Lung (tissue), 12 donors: ENCODE results near the gene IRGQ. TPM values are rescaled to one million over a fixed set of nuclear protein-coding genes. Genes with fewer than 3 reads are reported as not detected.
A peak's percentile ranks its signal among the peaks of the same experiment; 100 is the strongest.

Experiments used
- ATAC-seq: fragments of 200-7000 bp; cut with Tn5 transposase; one replicate; pipeline ENCODE4 v1.9.1; 2020; ENCODE audit warnings: moderate number of reproducible peaks; ENCODE audit not compliant: insufficient read depth, low FRiP score
- DNase-seq, 3 donors: peaks; one replicate each; pipeline ENCODE4 v3.0.0-alpha.2; 2013 to 2017
- H3K27ac ChIP-seq, 2 donors: one replicate each; pipeline ENCODE4 v1.5.1; 2013; ENCODE audit warnings: mild to moderate bottlenecking in 2 of 2, moderate library complexity in 2 of 2, control low read depth in 1 of 2, inconsistent platforms in 1 of 2, low read depth in 1 of 2, low read length in 1 of 2
- H3K27me3 ChIP-seq, 3 donors: one replicate each; pipeline ENCODE4 v1.5.1; 2013; ENCODE audit warnings: low read length in 2 of 3; ENCODE audit not compliant: control insufficient read depth in 3 of 3, insufficient read depth in 3 of 3
- H3K36me3 ChIP-seq, 4 donors: one replicate each; pipeline ENCODE4 v1.5.1; 2013; ENCODE audit warnings: low read length in 4 of 4, mild to moderate bottlenecking in 1 of 4, moderate library complexity in 1 of 4; ENCODE audit not compliant: control insufficient read depth in 4 of 4, insufficient read depth in 4 of 4
- H3K4me1 ChIP-seq, 5 donors: one replicate each; pipeline ENCODE4 v1.5.1; 2013; ENCODE audit warnings: low read length in 5 of 5, mild to moderate bottlenecking in 2 of 5, moderate library complexity in 1 of 5; ENCODE audit not compliant: control insufficient read depth in 5 of 5, insufficient read depth in 5 of 5
- H3K4me3 ChIP-seq: one replicate; pipeline ENCODE4 v1.5.1; 2013; ENCODE audit warnings: mild to moderate bottlenecking, control low read depth, moderate library complexity
- H3K9ac ChIP-seq, 2 donors: one replicate each; pipeline ENCODE4 v1.5.1; 2013; ENCODE audit warnings: low read length in 2 of 2, control low read depth in 1 of 2; ENCODE audit not compliant: insufficient read depth in 1 of 2
- H3K9me3 ChIP-seq, 4 donors: one replicate each; pipeline ENCODE4 v1.5.1; 2013; ENCODE audit warnings: low read length in 3 of 4, mild to moderate bottlenecking in 1 of 4, moderate library complexity in 1 of 4; ENCODE audit not compliant: control insufficient read depth in 4 of 4, insufficient read depth in 3 of 4
- WGBS, 2 donors: extraction: QIAGEN DNeasy Blood & Tissue Kit; methylation state at CpG; one replicate each; pipeline ENCODE4 v1.1.7; 2013; 5-methylcytosine and 5-hydroxymethylcytosine counted together
- polyA plus RNA-seq, 2 donors: library from polyadenylated mRNA; stranded (reverse); fragments of 200-250 nt; gene quantifications; one replicate each; pipeline ENCODE4 v1.2.1, GENCODE V29; 2013
- total RNA-seq, 2 donors: library from RNA; depleted of rRNA in 1 of 2; stranded (reverse); fragments of >200 nt in 1 of 2; gene quantifications; one replicate each; pipeline ENCODE4 v1.2.1, GENCODE V29; 2014 to 2021
- TF ChIP-seq, protein P1 (sequence below): IDR thresholded peaks from 2 replicates; pipeline ENCODE4 v1.5.1; 2012; ENCODE audit warnings: mild to moderate bottlenecking; ENCODE audit errors: control extremely low read depth, extremely low read depth
- donor health status: control.
- donor health status: control.
- donor health status: Bipolar disorder and iron deficiency.
- donor health status: healthy.
- donor health status: DM: yes; HTN: yes; CAD: no.

The IRGQ gene
- total and polyA plus RNA-seq, 4 donors, result 3.8 to 28.3 (median 15.6) TPM

DNA sequence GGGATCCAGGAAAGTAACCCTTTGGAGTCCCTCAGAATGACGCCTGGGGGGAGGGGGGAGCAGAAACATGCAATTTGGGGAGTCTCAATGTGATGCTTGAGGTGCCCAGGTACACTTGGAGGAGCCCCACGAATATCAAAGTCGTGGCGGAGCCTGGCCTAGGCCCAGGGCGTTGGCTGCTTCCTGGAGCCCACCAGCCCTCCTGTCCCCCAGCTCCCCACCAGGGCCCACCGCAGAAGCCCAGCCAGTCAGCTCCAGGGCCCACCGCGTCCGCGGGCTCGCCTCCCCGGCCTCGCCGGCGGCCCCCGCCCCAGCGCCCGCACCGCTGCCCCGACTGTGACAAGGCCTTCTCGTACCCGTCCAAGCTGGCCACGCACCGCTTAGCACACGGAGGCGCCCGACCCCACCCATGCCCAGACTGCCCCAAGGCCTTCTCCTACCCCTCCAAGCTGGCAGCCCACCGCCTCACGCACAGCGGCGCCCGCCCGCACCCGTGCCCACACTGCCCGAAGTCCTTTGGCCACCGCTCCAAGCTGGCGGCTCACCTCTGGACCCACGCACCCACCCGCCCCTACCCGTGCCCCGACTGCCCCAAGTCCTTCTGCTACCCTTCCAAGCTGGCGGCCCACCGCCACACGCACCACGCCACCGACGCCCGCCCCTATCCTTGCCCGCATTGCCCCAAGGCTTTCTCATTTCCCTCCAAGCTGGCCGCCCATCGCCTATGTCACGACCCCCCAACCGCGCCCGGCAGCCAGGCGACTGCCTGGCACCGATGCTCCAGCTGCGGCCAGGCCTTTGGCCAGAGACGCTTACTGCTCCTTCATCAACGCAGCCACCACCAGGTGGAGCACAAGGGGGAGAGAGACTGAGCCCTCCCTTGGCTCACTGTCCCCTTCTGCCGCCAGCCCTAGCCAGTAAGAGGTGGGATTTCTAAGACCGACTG is 60.8 kb downstream of the IRGQ start:
- Histone ChIP-seq H3K4me1 (peaks cover 0 to 24% (median 0%) of the 10 kb centered on the region in 5 donors), H3K27ac (peak overlapping the region in 1 of 2 donors; percentile 18), H3K27me3 (no peaks in the 10 kb centered on the region), H3K9ac (peak overlapping the region in 1 of 2 donors; percentile 47), H3K9me3 (peaks cover 0 to 4% (median 0%) of the 10 kb centered on the region in 4 donors), H3K4me3 (no peak overlapping the region), H3K36me3 (peaks cover 3 to 20% (median 9%) of the 10 kb centered on the region in 4 donors)
- no peak for ATAC-seq
- WGBS, 2 donors, result 69 to 71% methylated on average over 56 to 62 of the region's 62 CpGs
- TF ChIP-seq, protein P1, sequence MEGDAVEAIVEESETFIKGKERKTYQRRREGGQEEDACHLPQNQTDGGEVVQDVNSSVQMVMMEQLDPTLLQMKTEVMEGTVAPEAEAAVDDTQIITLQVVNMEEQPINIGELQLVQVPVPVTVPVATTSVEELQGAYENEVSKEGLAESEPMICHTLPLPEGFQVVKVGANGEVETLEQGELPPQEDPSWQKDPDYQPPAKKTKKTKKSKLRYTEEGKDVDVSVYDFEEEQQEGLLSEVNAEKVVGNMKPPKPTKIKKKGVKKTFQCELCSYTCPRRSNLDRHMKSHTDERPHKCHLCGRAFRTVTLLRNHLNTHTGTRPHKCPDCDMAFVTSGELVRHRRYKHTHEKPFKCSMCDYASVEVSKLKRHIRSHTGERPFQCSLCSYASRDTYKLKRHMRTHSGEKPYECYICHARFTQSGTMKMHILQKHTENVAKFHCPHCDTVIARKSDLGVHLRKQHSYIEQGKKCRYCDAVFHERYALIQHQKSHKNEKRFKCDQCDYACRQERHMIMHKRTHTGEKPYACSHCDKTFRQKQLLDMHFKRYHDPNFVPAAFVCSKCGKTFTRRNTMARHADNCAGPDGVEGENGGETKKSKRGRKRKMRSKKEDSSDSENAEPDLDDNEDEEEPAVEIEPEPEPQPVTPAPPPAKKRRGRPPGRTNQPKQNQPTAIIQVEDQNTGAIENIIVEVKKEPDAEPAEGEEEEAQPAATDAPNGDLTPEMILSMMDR, result peak; percentile 44
- peak; percentile 81 to 85 (median 81) for DNase-seq

Other genes starting within 250 kb of the IRGQ start
- 10 to 100 TPM; 13.7 to 25.1 TPM for gene CD177, start 242.4 kb downstream of the IRGQ start, total RNA-seq
- gene CD177, start 242.4 kb downstream of the IRGQ start, polyA plus RNA-seq, result 10 to 100 TPM in 1 of 2 donors, 1 to 10 TPM in 1; 1.0 to 57.8 TPM
- not detected for gene TEX101, start 181.2 kb downstream of the IRGQ start, total RNA-seq
- not detected for gene TEX101, start 181.2 kb downstream of the IRGQ start, polyA plus RNA-seq
- gene LYPD3, start 130.5 kb downstream of the IRGQ start, total RNA-seq, result under 1 TPM; 0.28 to 0.89 TPM
- gene LYPD3, start 130.5 kb downstream of the IRGQ start, polyA plus RNA-seq, result 1 to 10 TPM; 1.0 to 1.7 TPM
- gene PHLDB3, start 91.4 kb downstream of the IRGQ start, total RNA-seq, result 10 to 100 TPM in 1 of 2 donors, 1 to 10 TPM in 1; 9.8 to 23.4 TPM
- gene PHLDB3, start 91.4 kb downstream of the IRGQ start, polyA plus RNA-seq, result 1 to 10 TPM; 5.8 to 6.0 TPM
- gene ETHE1, start 68.9 kb downstream of the IRGQ start, total RNA-seq, result 10 to 100 TPM; 15.0 to 49.3 TPM
- 10 to 100 TPM; 25.7 to 76.9 TPM for gene ETHE1, start 68.9 kb downstream of the IRGQ start, polyA plus RNA-seq
- gene ZNF575, start 62.9 kb downstream of the IRGQ start, total RNA-seq, result 1 to 10 TPM in 1 of 2 donors, under 1 TPM in 1; 0.65 to 2.3 TPM
- under 1 TPM; 0.48 to 0.65 TPM for gene ZNF575, start 62.9 kb downstream of the IRGQ start, polyA plus RNA-seq
- 10 to 100 TPM; 26.5 to 32.2 TPM for gene XRCC1, start 20.6 kb downstream of the IRGQ start, total RNA-seq
- gene XRCC1, start 20.6 kb downstream of the IRGQ start, polyA plus RNA-seq, result 10 to 100 TPM; 15.4 to 22.4 TPM
- gene PINLYP, start 20.3 kb downstream of the IRGQ start, total RNA-seq, result 1 to 10 TPM; 6.1 to 8.9 TPM
- gene PINLYP, start 20.3 kb downstream of the IRGQ start, polyA plus RNA-seq, result 10 to 100 TPM in 1 of 2 donors, 1 to 10 TPM in 1; 7.9 to 14.2 TPM
- gene ZNF576, start 461 bp upstream of the IRGQ start, total RNA-seq, result 10 to 100 TPM in 1 of 2 donors, 1 to 10 TPM in 1; 5.8 to 14.8 TPM
- 10 to 100 TPM in 1 of 2 donors, 1 to 10 TPM in 1; 9.8 to 17.2 TPM for gene ZNF576, start 461 bp upstream of the IRGQ start, polyA plus RNA-seq
- under 1 TPM in 1 of 2 donors, not detected in 1; 0.31 TPM for gene SRRM5, start 16.0 kb upstream of the IRGQ start, total RNA-seq
- gene SRRM5, start 16.0 kb upstream of the IRGQ start, polyA plus RNA-seq, result under 1 TPM; 0.22 to 0.49 TPM
- 10 to 100 TPM; 42.6 to 49.9 TPM for gene ZNF428, start 23.5 kb upstream of the IRGQ start, total RNA-seq
- 10 to 100 TPM; 27.9 to 95.3 TPM for gene ZNF428, start 23.5 kb upstream of the IRGQ start, polyA plus RNA-seq
- gene CADM4, start 43.7 kb upstream of the IRGQ start, total RNA-seq, result 10 to 100 TPM in 1 of 2 donors, 1 to 10 TPM in 1; 5.9 to 12.2 TPM
- gene CADM4, start 43.7 kb upstream of the IRGQ start, polyA plus RNA-seq, result 1 to 10 TPM; 6.3 to 8.7 TPM
- gene PLAUR, start 74.0 kb upstream of the IRGQ start, total RNA-seq, result 100 to 1,000 TPM in 1 of 2 donors, 10 to 100 TPM in 1; 65.6 to 107 TPM
- gene PLAUR, start 74.0 kb upstream of the IRGQ start, polyA plus RNA-seq, result 100 to 1,000 TPM in 1 of 2 donors, 10 to 100 TPM in 1; 36.3 to 298 TPM
- not detected for gene IRGC, start 119.9 kb upstream of the IRGQ start, total RNA-seq
- gene IRGC, start 119.9 kb upstream of the IRGQ start, polyA plus RNA-seq, result not detected
- gene SMG9, start 158.8 kb upstream of the IRGQ start, total RNA-seq, result 10 to 100 TPM; 23.5 to 55.9 TPM
- 10 to 100 TPM; 29.0 to 30.2 TPM for gene SMG9, start 158.8 kb upstream of the IRGQ start, polyA plus RNA-seq
- gene KCNN4, start 184.8 kb upstream of the IRGQ start, total RNA-seq, result 10 to 100 TPM in 1 of 2 donors, 1 to 10 TPM in 1; 2.4 to 13.5 TPM
- 10 to 100 TPM; 11.9 to 31.7 TPM for gene KCNN4, start 184.8 kb upstream of the IRGQ start, polyA plus RNA-seq
- gene LYPD5, start 206.3 kb upstream of the IRGQ start, total RNA-seq, result 1 to 10 TPM in 1 of 2 donors, under 1 TPM in 1; 0.51 to 8.1 TPM
- gene LYPD5, start 206.3 kb upstream of the IRGQ start, polyA plus RNA-seq, result 1 to 10 TPM; 2.4 to 3.3 TPM
- gene ZNF283, start 231.2 kb upstream of the IRGQ start, total RNA-seq, result 10 to 100 TPM in 1 of 2 donors, 1 to 10 TPM in 1; 6.1 to 34.2 TPM
- gene ZNF283, start 231.2 kb upstream of the IRGQ start, polyA plus RNA-seq, result 1 to 10 TPM; 1.6 to 2.5 TPM